Adrenal gland (tissue), 5 donors: ENCODE data around the gene PCAT6.

Experiments used
- POLR2A ChIP-seq, 2 donors: fragments of 450-650 bp; IDR thresholded peaks; one replicate each; pipeline ENCODE4 v1.6.1; 2017; ENCODE audit warnings: antibody characterized with exemption in 2 of 2, mild to moderate bottlenecking in 2 of 2, moderate library complexity in 1 of 2
- TF ChIP-seq, protein P1 (sequence below), 6 experiments: fragments of 450-650 bp in 4 of 6; fragments of 200-600 bp in 2 of 6; sonication (generic) in 1 of 6; IDR thresholded peaks; 1 replicate in 5 of 6; 2 replicates in 1 of 6; pipeline versions ENCODE4 v1.5.1 to v1.8.0; 2016 to 2021; ENCODE audit warnings: antibody characterized with exemption in 6 of 6, mild to moderate bottlenecking in 2 of 6, moderate library complexity in 1 of 6
- donor health status: DM: no; HTN: no; CAD: no.

GRCh38 chr1:202807451-202807925 lies 3.3 kb upstream of the PCAT6 start:
- TF ChIP-seq, protein P1, sequence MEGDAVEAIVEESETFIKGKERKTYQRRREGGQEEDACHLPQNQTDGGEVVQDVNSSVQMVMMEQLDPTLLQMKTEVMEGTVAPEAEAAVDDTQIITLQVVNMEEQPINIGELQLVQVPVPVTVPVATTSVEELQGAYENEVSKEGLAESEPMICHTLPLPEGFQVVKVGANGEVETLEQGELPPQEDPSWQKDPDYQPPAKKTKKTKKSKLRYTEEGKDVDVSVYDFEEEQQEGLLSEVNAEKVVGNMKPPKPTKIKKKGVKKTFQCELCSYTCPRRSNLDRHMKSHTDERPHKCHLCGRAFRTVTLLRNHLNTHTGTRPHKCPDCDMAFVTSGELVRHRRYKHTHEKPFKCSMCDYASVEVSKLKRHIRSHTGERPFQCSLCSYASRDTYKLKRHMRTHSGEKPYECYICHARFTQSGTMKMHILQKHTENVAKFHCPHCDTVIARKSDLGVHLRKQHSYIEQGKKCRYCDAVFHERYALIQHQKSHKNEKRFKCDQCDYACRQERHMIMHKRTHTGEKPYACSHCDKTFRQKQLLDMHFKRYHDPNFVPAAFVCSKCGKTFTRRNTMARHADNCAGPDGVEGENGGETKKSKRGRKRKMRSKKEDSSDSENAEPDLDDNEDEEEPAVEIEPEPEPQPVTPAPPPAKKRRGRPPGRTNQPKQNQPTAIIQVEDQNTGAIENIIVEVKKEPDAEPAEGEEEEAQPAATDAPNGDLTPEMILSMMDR (IDR thresholded peaks at IDR 0.05), result no peak
- no peak for TF ChIP-seq POLR2A (IDR thresholded peaks at IDR 0.05)
